RWPE1 (cell line): ENCODE data around the gene CHCHD3.

Experiments used
- CTCF ChIA-PET: fragments of 350-600 bp; sonication (Branson Sonifier 250); formaldehyde crosslinking; extraction: SDS; loops from one replicate; lab custom pipeline; 2021; lab: Yijun Ruan, JAX
- POLR2A ChIA-PET: fragments of 400-600 bp; formaldehyde crosslinking; extraction: SDS; loops from one replicate; lab custom pipeline; 2020; ENCODE audit warnings: antibody characterized with exemption; ENCODE audit not compliant: low non-redundant PET; lab: Yijun Ruan, JAX
- DNase-seq: peaks from one replicate; pipeline ENCODE4 v3.0.0; 2012; ENCODE audit warnings: low spot score
- H3K27ac ChIP-seq: fragments of 450-650 bp; 2 replicates; pipeline ENCODE4 v1.5.1; 2017
- CTCF ChIP-seq: fragments of 450-650 bp; conservative IDR thresholded peaks from 2 replicates; pipeline ENCODE4 v1.5.1; 2017; ENCODE audit warnings: low read depth, mild to moderate bottlenecking

CHCHD3 gene

GRCh38 chr7:133082390-133082766 lies 488 bp upstream of the CHCHD3 start:
- ChIA-PET POLR2A (no interaction called here), CTCF (no interaction called here)
- no peak for TF ChIP-seq CTCF
- no peak for DNase-seq
- H3K27ac ChIP-seq: peak overlapping the region; percentile 84

DNA sequence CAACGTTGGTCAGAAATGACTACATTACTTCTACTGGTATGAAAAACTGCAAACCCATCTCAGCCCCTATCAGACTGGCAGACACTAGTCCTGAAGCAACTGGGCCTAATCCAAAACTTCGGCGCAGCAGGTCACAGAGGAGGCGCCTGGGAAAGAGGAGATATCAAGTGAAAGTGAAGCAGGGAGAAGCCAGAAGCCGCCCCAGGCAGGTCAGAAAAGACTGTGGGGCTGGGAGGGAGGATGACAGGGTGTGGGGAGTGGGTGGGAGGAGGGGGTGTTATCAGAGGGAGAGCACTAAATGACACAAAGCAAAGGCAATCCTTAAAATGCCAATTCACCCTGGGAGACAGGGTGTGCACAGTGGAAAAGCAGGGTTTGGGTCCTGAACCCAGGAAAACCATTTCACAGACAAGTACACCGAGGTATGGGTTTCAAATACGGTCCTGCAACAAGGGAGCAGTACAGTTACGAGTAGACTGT lies 731 bp downstream of the CHCHD3 start:
- peak overlapping the region; percentile 84 for H3K27ac ChIP-seq
- POLR2A ChIA-PET: no interaction called here
- DNase-seq: peak; percentile 10
- CTCF ChIA-PET: no interaction called here
- TF ChIP-seq CTCF: no peak

DNA sequence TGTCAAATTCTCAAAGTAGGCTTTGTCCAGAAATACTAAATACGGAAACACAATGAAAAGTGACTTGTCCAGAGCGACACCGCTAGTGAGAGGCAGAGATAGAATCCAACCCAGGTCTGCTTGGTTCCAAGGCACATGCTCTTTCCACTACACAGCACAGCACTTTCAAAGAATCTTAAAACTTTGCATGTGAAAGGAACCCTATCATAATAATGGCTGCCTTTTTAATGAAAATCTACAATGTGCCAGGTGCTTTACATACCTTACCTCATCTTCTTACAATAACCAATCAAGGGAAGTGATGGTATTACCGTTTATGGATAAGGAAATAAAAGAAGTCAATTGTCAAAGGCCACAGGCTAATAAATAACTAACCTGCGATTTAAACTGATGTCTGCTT lies 2.6 kb downstream of the CHCHD3 start:
- no peak overlapping the region for H3K27ac ChIP-seq
- CTCF ChIA-PET: no interaction called here
- no peak for TF ChIP-seq CTCF
- DNase-seq: no peak
- POLR2A ChIA-PET: no interaction called here

GRCh38 chr7:133077394-133077793 lies 4.5 kb downstream of the CHCHD3 start:
- no peak for DNase-seq
- ChIA-PET CTCF (no interaction called here), POLR2A (no interaction called here)
- H3K27ac ChIP-seq: no peak overlapping the region
- TF ChIP-seq CTCF: no peak

- ChIA-PET CTCF (no interaction called here), POLR2A (no interaction called here)
- no peak for TF ChIP-seq CTCF
- H3K27ac ChIP-seq: no peak overlapping the region
- DNase-seq: no peak
Observed at GRCh38 chr7:133076142-133076541, 5.7 kb downstream of the CHCHD3 start.

GRCh38 chr7:133071506-133071905 lies 10.4 kb downstream of the CHCHD3 start:
- no peak overlapping the region for H3K27ac ChIP-seq
- no peak for DNase-seq
- TF ChIP-seq CTCF: no peak
- ChIA-PET POLR2A (no interaction called here), CTCF (no interaction called here)

DNA sequence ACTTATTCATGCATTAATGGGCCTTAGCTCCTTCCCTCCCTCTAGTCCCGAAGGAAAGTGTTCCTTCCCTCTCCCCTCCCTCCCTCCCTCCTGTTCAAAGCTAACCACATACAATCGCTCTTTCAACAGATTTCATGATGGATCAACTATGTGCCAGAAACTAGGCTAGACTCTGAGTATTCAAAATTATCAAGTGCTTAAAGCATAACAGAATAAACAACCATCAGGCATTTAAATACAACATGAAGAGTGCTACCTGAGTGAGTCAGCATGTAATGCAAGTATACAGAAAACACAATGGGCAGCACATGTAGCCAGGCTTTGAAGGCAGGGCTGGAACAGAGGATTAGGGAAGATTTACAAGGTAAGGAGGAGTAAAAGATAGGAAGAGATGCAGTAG lies 11.3 kb downstream of the CHCHD3 start:
- ChIA-PET POLR2A (no interaction called here), CTCF (no interaction called here)
- DNase-seq: no peak
- H3K27ac ChIP-seq: no peak overlapping the region
- no peak for TF ChIP-seq CTCF
